B cell (primary cell): ENCODE results near the gene TSPAN9.

Experiments used
- CTCF ChIP-seq: fragments of 200-600 bp; IDR thresholded peaks from one replicate; pipeline ENCODE4 v1.8.0; 2022; ENCODE audit warnings: antibody characterized with exemption, mild to moderate bottlenecking
- EZH2 ChIP-seq: IDR thresholded peaks from 2 replicates; pipeline ENCODE4 v1.6.1; 2012; ENCODE audit warnings: borderline replicate concordance, low read depth, mild to moderate bottlenecking, moderate library complexity, low read length; ENCODE audit not compliant: insufficient read depth, poor library complexity, severe bottlenecking

DNA sequence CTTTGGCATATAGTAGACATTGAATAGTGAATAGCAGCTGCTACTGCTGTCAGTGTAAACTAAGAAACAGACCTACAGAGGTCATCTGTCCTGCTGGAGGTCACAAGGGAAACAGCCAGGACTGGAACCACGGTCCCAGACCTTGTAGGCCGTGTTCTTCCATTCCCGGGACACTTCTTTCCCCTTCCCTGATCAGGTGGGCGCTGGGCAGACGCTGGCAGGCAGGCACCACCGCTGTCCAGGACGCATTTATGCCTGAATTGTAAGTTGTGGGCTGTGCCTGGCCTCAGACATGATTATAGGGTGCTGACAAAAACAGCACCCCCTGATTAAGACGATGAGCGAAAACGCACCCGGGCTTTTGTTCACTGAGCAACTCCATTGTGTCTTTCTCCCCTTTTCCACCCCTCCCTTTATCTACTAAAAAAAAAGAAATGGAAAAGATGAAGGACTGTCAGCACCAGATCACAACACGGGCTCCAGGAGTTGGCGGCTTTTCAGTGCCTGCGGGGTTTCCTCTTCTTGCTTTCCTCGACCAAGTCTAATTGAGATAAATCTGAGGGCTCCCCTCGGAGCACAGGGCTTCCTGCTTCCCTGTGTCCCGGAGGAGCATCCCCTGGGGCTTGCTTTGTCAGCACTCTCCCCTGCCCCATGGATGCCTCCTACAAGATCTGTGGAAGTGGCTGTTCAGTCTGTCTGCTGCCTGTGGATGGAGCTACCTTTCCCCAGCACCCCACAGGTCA is 80.6 kb downstream of the TSPAN9 start:
- TF ChIP-seq EZH2 (no peak), CTCF (no peak)
